ENCODE measurements around the gene CD200R1. TPM values are rescaled to one million over a fixed set of nuclear protein-coding genes. Genes with fewer than 3 reads are reported as not detected.

The CD200R1 gene
- total and polyA plus RNA-seq, 2 of the 13 experiments (the other 11 are each of a cell fraction or from before 2014, with no cell fraction given), result 0.04 TPM; not detected in 1

- TF ChIP-seq ZNF431 (CRISPR knock-in tag; IDR thresholded peaks at IDR 0.05; ENCODE audit: borderline replicate concordance, low read depth) (no peak), FOXJ3 (CRISPR knock-in tag; IDR thresholded peaks at IDR 0.05; ENCODE audit: borderline replicate concordance) (no peak)
Observed at GRCh38 chr3:112967828-112968227, 7.1 kb downstream of the CD200R1 start (continued).

DNA sequence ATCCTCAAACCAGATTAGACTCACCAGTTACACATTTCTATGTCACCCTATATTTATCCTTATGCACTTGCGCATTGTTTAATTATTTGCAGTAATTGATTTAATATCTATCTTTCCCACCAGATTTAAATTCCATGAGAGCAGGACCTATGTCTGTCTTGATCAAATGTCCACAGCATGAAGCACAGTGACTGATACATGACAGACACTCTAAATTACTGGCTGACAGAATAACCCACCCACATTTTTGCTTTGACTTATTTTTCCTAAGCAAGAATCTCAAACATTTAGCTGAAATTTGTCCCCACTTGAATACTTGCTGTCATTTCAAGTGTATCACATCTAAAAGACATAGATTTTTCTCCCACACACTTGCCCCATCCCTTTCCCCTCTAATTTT is 7.5 kb downstream of the CD200R1 start:
- Histone ChIP-seq H3K4me1 (ENCODE audit: insufficient read depth, low read length) (no peaks in the 10 kb centered on the region), H4K20me1 (ENCODE audit: insufficient read depth, low read length) (no peaks in the 10 kb centered on the region), H3K4me2 (ENCODE audit: low read depth, low read length) (no peak overlapping the region), H3K27me3 (ENCODE audit: control insufficient read depth in 1 of 2, insufficient read depth in 2 of 2, low read length in 2 of 2) (no peaks in the 10 kb centered on the region), H3K27ac (ENCODE audit: extremely low read length, insufficient read depth, low read length) (no peak overlapping the region), H3K9me3 (ENCODE audit: low read length) (peaks cover 8% of the 10 kb centered on the region; the same call in 1 of the 2 replicates), H3K79me2 (ENCODE audit: insufficient read depth, low read length) (no peaks in the 10 kb centered on the region), H3K36me3 (replicated peaks in 1 of 2; ENCODE audit: control insufficient read depth in 1 of 2, insufficient read depth in 2 of 2, low read length in 2 of 2) (no peaks in the 10 kb centered on the region), H2AFZ (ENCODE audit: low read length) (no peak overlapping the region), H3K9ac (ENCODE audit: insufficient read depth, low read depth, low read length) (no peak overlapping the region), H3K4me3 (replicated peaks in 1 of 3; ENCODE audit: insufficient read depth in 1 of 3, low read depth in 2 of 3, low read length in 3 of 3) (no peak overlapping the region)
- POLR2A ChIA-PET, result no interaction called here
- in situ Hi-C loops (cut with HindIII; ENCODE audit: extremely low pct_ligation_motif_present, low pct_unique_long_range_greater_than_20kb), result no loop called here
- intact Hi-C loops (cut with micrococcal nuclease; ENCODE audit: unreplicated experiment), result no loop called here
- FAIRE-seq, result no peak
- no peak for DNase-seq (ENCODE audit: low spot score)
- no TSS peak for BruUV-seq (replicated peaks)
- 13% methylated on average over 1 of the region's 1 CpG for WGBS (ENCODE audit: low lambda C conversion rate)
- CTCF ChIA-PET (ENCODE audit: low intra/inter-chr PET ratio, low total read pairs), result no interaction called here
- no peak for TF ChIP-seq ZNF678 (CRISPR knock-in tag; IDR thresholded peaks at IDR 0.05)
- TF ChIP-seq ZNF329 (CRISPR knock-in tag; IDR thresholded peaks at IDR 0.05; ENCODE audit: low read depth), result no peak
- TF ChIP-seq ZNF720 (CRISPR knock-in tag; IDR thresholded peaks at IDR 0.05), result no peak
- TF ChIP-seq, protein P1, sequence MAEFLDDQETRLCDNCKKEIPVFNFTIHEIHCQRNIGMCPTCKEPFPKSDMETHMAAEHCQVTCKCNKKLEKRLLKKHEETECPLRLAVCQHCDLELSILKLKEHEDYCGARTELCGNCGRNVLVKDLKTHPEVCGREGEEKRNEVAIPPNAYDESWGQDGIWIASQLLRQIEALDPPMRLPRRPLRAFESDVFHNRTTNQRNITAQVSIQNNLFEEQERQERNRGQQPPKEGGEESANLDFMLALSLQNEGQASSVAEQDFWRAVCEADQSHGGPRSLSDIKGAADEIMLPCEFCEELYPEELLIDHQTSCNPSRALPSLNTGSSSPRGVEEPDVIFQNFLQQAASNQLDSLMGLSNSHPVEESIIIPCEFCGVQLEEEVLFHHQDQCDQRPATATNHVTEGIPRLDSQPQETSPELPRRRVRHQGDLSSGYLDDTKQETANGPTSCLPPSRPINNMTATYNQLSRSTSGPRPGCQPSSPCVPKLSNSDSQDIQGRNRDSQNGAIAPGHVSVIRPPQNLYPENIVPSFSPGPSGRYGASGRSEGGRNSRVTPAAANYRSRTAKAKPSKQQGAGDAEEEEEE (CRISPR knock-in tag; IDR thresholded peaks at IDR 0.05; ENCODE audit: borderline replicate concordance), result no peak
- no peak for TF ChIP-seq ZSCAN20 (CRISPR knock-in tag; IDR thresholded peaks at IDR 0.05; ENCODE audit: borderline replicate concordance)
- TF ChIP-seq MYNN (CRISPR knock-in tag; IDR thresholded peaks at IDR 0.05; ENCODE audit: low read depth), result no peak
- TF ChIP-seq BCL6 (CRISPR knock-in tag; IDR thresholded peaks at IDR 0.05), result no peak
- no peak for TF ChIP-seq ZMYM4 (CRISPR knock-in tag; IDR thresholded peaks at IDR 0.05)
- TF ChIP-seq ZNF879 (CRISPR knock-in tag; IDR thresholded peaks at IDR 0.05), result no peak
- TF ChIP-seq MTF1 (CRISPR knock-in tag; IDR thresholded peaks at IDR 0.05), result no peak
- no peak for TF ChIP-seq NPAS2 (CRISPR knock-in tag; IDR thresholded peaks at IDR 0.05; ENCODE audit: borderline replicate concordance)
- no peak for TF ChIP-seq ZNF430 (CRISPR knock-in tag; IDR thresholded peaks at IDR 0.05)
- no peak for TF ChIP-seq FOXP1 (IDR thresholded peaks at IDR 0.05)
- TF ChIP-seq FOXP1 (CRISPR knock-in tag; IDR thresholded peaks at IDR 0.05), result no peak
- TF ChIP-seq ZFP62 (CRISPR knock-in tag; IDR thresholded peaks at IDR 0.05), result no peak
- TF ChIP-seq, protein P2, sequence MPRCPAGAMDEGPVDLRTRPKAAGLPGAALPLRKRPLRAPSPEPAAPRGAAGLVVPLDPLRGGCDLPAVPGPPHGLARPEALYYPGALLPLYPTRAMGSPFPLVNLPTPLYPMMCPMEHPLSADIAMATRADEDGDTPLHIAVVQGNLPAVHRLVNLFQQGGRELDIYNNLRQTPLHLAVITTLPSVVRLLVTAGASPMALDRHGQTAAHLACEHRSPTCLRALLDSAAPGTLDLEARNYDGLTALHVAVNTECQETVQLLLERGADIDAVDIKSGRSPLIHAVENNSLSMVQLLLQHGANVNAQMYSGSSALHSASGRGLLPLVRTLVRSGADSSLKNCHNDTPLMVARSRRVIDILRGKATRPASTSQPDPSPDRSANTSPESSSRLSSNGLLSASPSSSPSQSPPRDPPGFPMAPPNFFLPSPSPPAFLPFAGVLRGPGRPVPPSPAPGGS (CRISPR knock-in tag; IDR thresholded peaks at IDR 0.05), result no peak
- TF ChIP-seq YEATS2 (CRISPR knock-in tag; IDR thresholded peaks at IDR 0.05; ENCODE audit: borderline replicate concordance), result no peak
- no peak for TF ChIP-seq FOSL1 (CRISPR knock-in tag; IDR thresholded peaks at IDR 0.05; ENCODE audit: borderline replicate concordance)
- no peak for TF ChIP-seq ZNF24 (IDR thresholded peaks at IDR 0.05)
- ATAC-seq, result no peak

All from HepG2 (cell line).